Liver (tissue), 9 donors: ENCODE data around the gene NOL11. TPM values are rescaled to one million over a fixed set of nuclear protein-coding genes. Genes with fewer than 3 reads are reported as not detected.

ENCODE experiments used
- DNase-seq: peaks from one replicate; pipeline ENCODE4 v3.0.0-alpha.2; 2017; ENCODE audit warnings: low spot score
- H3K27ac ChIP-seq, 2 donors: one replicate each; pipeline ENCODE4 v1.7.0; 2013; ENCODE audit warnings: inconsistent platforms in 2 of 2, low read length in 2 of 2, control low read depth in 1 of 2, low read depth in 1 of 2, mild to moderate bottlenecking in 1 of 2
- H3K27me3 ChIP-seq, 4 donors: one replicate each; pipeline versions ENCODE4 v1.6.1 to v1.7.0; 2013; ENCODE audit warnings: low read length in 3 of 4, inconsistent platforms in 1 of 4, mild to moderate bottlenecking in 1 of 4, moderate library complexity in 1 of 4; ENCODE audit not compliant: control insufficient read depth in 4 of 4, insufficient read depth in 4 of 4
- H3K36me3 ChIP-seq, 4 donors: one replicate each; pipeline versions ENCODE4 v1.6.1 to v1.7.0; 2013; ENCODE audit warnings: low read length in 3 of 4, mild to moderate bottlenecking in 3 of 4, low read depth in 1 of 4, moderate library complexity in 1 of 4; ENCODE audit not compliant: control insufficient read depth in 4 of 4, insufficient read depth in 3 of 4
- H3K4me1 ChIP-seq, 4 donors: one replicate each; pipeline versions ENCODE4 v1.6.1 to v1.7.0; 2013; ENCODE audit warnings: low read length in 3 of 4, mild to moderate bottlenecking in 3 of 4, moderate library complexity in 1 of 4; ENCODE audit not compliant: control insufficient read depth in 4 of 4, insufficient read depth in 4 of 4
- H3K4me3 ChIP-seq, 3 donors: one replicate each; pipeline versions ENCODE4 v1.6.1 to v1.7.0; 2013; ENCODE audit warnings: low read length in 3 of 3, control low read depth in 1 of 3, low read depth in 1 of 3, mild to moderate bottlenecking in 1 of 3
- H3K9ac ChIP-seq, 2 donors: one replicate each; pipeline ENCODE4 v1.7.0; 2013; ENCODE audit warnings: low read length in 2 of 2, mild to moderate bottlenecking in 2 of 2, moderate library complexity in 2 of 2, control low read depth in 1 of 2, low read depth in 1 of 2
- H3K9me3 ChIP-seq, 4 donors: one replicate each; pipeline versions ENCODE4 v1.6.1 to v1.7.0; 2013; ENCODE audit warnings: low read length in 3 of 4; ENCODE audit not compliant: control insufficient read depth in 4 of 4
- ATF3 ChIP-seq: IDR thresholded peaks from 2 replicates; pipeline ENCODE4 v1.6.1; 2016; ENCODE audit warnings: antibody characterized with exemption
- CTCF ChIP-seq: fragments of 150-350 bp; IDR thresholded peaks from 2 replicates; pipeline ENCODE4 v1.5.1; 2017; ENCODE audit warnings: improper control_type of control experiment, low read depth, low read length; ENCODE audit not compliant: missing input control
- EGR1 ChIP-seq, 2 donors: IDR thresholded peaks; 2 replicates each; pipeline ENCODE4 v1.6.1; 2016 to 2018; ENCODE audit warnings: antibody characterized with exemption in 2 of 2, low read depth in 2 of 2
- FOXA2 ChIP-seq: IDR thresholded peaks from 2 replicates; pipeline ENCODE4 v1.6.1; 2016; ENCODE audit warnings: antibody characterized with exemption
- GABPA ChIP-seq, 2 donors: IDR thresholded peaks in 1 of 2; conservative IDR thresholded peaks in 1 of 2; 2 replicates each; pipeline ENCODE4 v1.6.1; 2016; ENCODE audit warnings: antibody characterized with exemption in 2 of 2, mild to moderate bottlenecking in 1 of 2, moderate library complexity in 1 of 2
- HNF4A ChIP-seq, 2 donors: conservative IDR thresholded peaks; 2 replicates each; pipeline ENCODE4 v1.6.1; 2016; ENCODE audit warnings: antibody characterized with exemption in 2 of 2, mild to moderate bottlenecking in 2 of 2
- HNF4G ChIP-seq: IDR thresholded peaks from 2 replicates; pipeline ENCODE4 v1.6.1; 2016; ENCODE audit warnings: antibody characterized with exemption
- JUND ChIP-seq, 2 donors: IDR thresholded peaks; 2 replicates each; pipeline ENCODE4 v1.6.1; 2016; ENCODE audit warnings: antibody characterized with exemption in 2 of 2
- MAX ChIP-seq: IDR thresholded peaks from 2 replicates; pipeline ENCODE4 v1.6.1; 2016; ENCODE audit warnings: antibody characterized with exemption
- NR2F2 ChIP-seq: IDR thresholded peaks from 2 replicates; pipeline ENCODE4 v1.6.1; 2016; ENCODE audit warnings: antibody characterized with exemption
- RXRA ChIP-seq, 2 donors: IDR thresholded peaks; 2 replicates each; pipeline ENCODE4 v1.6.1; 2017 to 2018; ENCODE audit warnings: antibody characterized with exemption in 2 of 2, mild to moderate bottlenecking in 1 of 2
- SP1 ChIP-seq: IDR thresholded peaks from 2 replicates; pipeline ENCODE4 v1.6.1; 2018; ENCODE audit warnings: antibody characterized with exemption, mild to moderate bottlenecking
- TAF1 ChIP-seq: conservative IDR thresholded peaks from 2 replicates; pipeline ENCODE4 v1.6.1; 2016; ENCODE audit warnings: antibody characterized with exemption, mild to moderate bottlenecking
- YY1 ChIP-seq: IDR thresholded peaks from 2 replicates; pipeline ENCODE4 v1.6.1; 2016; ENCODE audit warnings: antibody characterized with exemption, mild to moderate bottlenecking
- WGBS: extraction: QIAGEN DNeasy Blood & Tissue Kit; methylation state at CpG from one replicate; pipeline ENCODE4 v1.1.7; 2013; 5-methylcytosine and 5-hydroxymethylcytosine counted together
- polyA plus RNA-seq, 2 donors: library from polyadenylated mRNA; stranded (reverse) in 1 of 2; unstranded in 1 of 2; fragments of 200-250 nt in 1 of 2; fragments of >200 nt in 1 of 2; fragmentation: Nextera tagmentation in 1 of 2; extraction: Ambion mirVana in 1 of 2; gene quantifications; one replicate each; pipeline versions ENCODE4 v1.2.1 to v1.2.3, GENCODE V29; 2013 to 2015
- total RNA-seq, 2 donors: library from RNA; depleted of rRNA; stranded (reverse); fragments of >200 nt; gene quantifications; one replicate each; pipeline ENCODE4 v1.2.3, GENCODE V29; 2014
- TF ChIP-seq, protein P1 (sequence below): IDR thresholded peaks from 2 replicates; pipeline ENCODE4 v1.6.1; 2016; ENCODE audit warnings: antibody characterized with exemption, mild to moderate bottlenecking
- donor health status: healthy.
- donor health status: healthy.
- donor health status: healthy.
- donor health status: healthy.
- donor health status: healthy.

The NOL11 gene
- total and polyA plus RNA-seq, 4 donors = 11.8 to 27.2 (median 20.7) TPM

DNA sequence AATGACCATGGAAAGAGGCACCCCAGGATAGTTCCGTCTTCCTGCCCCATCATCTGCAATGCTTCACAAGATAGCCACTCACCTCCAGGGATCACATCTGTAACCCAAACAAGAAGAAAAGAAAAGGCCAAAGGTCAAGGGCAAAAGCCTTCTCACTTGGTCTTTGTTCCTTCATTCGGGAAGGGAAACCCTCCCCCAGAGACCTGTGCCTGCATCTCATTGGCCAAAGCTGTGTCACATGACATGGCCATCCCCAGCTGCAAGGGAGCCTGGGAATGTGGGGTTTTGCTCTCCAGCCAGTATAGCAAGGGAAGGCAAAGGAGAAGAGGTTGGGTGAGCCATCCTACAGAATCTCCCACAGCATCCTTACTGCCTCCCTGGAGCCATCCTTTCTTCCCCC, 47.9 kb downstream of the NOL11 start:
- WGBS = 84% methylated on average over 2 of the region's 2 CpGs
- no peak overlapping the region for H3K9ac ChIP-seq
- no peaks in the 10 kb centered on the region for H3K4me1 ChIP-seq
- H3K36me3 ChIP-seq = no peaks in the 10 kb centered on the region
- no peaks in the 10 kb centered on the region for H3K27me3 ChIP-seq
- no peaks in the 10 kb centered on the region for H3K9me3 ChIP-seq
- H3K27ac ChIP-seq = no peak overlapping the region
- no peak for TF ChIP-seq NR2F2
- no peak for TF ChIP-seq TAF1
- no peak for TF ChIP-seq EGR1 (IDR thresholded peaks at IDR 0.05; ENCODE audit: low read depth in 2 of 2)
- no peak for TF ChIP-seq HNF4G
- TF ChIP-seq CTCF = no peak
- TF ChIP-seq YY1 = no peak
- TF ChIP-seq GABPA (IDR thresholded peaks at IDR 0.05 in 1 of 2, conservative IDR thresholded peaks at IDR 0.05 in 1 of 2) = no peak
- TF ChIP-seq FOXA2 = no peak
- TF ChIP-seq MAX = no peak
- TF ChIP-seq RXRA (IDR thresholded peaks at IDR 0.05) = no peak
- TF ChIP-seq, protein P1, sequence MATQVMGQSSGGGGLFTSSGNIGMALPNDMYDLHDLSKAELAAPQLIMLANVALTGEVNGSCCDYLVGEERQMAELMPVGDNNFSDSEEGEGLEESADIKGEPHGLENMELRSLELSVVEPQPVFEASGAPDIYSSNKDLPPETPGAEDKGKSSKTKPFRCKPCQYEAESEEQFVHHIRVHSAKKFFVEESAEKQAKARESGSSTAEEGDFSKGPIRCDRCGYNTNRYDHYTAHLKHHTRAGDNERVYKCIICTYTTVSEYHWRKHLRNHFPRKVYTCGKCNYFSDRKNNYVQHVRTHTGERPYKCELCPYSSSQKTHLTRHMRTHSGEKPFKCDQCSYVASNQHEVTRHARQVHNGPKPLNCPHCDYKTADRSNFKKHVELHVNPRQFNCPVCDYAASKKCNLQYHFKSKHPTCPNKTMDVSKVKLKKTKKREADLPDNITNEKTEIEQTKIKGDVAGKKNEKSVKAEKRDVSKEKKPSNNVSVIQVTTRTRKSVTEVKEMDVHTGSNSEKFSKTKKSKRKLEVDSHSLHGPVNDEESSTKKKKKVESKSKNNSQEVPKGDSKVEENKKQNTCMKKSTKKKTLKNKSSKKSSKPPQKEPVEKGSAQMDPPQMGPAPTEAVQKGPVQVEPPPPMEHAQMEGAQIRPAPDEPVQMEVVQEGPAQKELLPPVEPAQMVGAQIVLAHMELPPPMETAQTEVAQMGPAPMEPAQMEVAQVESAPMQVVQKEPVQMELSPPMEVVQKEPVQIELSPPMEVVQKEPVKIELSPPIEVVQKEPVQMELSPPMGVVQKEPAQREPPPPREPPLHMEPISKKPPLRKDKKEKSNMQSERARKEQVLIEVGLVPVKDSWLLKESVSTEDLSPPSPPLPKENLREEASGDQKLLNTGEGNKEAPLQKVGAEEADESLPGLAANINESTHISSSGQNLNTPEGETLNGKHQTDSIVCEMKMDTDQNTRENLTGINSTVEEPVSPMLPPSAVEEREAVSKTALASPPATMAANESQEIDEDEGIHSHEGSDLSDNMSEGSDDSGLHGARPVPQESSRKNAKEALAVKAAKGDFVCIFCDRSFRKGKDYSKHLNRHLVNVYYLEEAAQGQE = no peak
- TF ChIP-seq SP1 = no peak
- no peak for TF ChIP-seq JUND (IDR thresholded peaks at IDR 0.05)
- no peak for TF ChIP-seq ATF3
- TF ChIP-seq HNF4A (conservative IDR thresholded peaks at IDR 0.05) = no peak
- no peak for DNase-seq
- H3K4me3 ChIP-seq = no peak overlapping the region

- DNase-seq = no peak
- Histone ChIP-seq H3K36me3 (no peaks in the 10 kb centered on the region), H3K4me3 (no peak overlapping the region), H3K27me3 (no peaks in the 10 kb centered on the region), H3K9me3 (no peaks in the 10 kb centered on the region), H3K9ac (no peak overlapping the region), H3K4me1 (no peaks in the 10 kb centered on the region), H3K27ac (no peak overlapping the region)
- TF ChIP-seq TAF1 (no peak), HNF4G (no peak), SP1 (no peak), YY1 (no peak), RXRA (IDR thresholded peaks at IDR 0.05) (no peak), ATF3 (no peak), HNF4A (conservative IDR thresholded peaks at IDR 0.05) (no peak), FOXA2 (no peak)
- 84% methylated on average over 5 of the region's 5 CpGs for WGBS
Observed at GRCh38 chr17:67769231-67769630, 51.5 kb downstream of the NOL11 start.
